PC-9 (cell line): ENCODE results near the gene INPP5A. TPM values are rescaled to one million over a fixed set of nuclear protein-coding genes. Genes with fewer than 3 reads are reported as not detected.

Experiments used
- BruUV-seq: library from RNA; stranded (reverse); fragments of 400-500 nt; replicated peaks from 2 replicates; lab custom pipeline; 2021; lab: Mats Ljungman, UMichigan
- CTCF ChIA-PET: fragments of 300-600 bp; sonication (Branson Sonifier 250); formaldehyde crosslinking; loops from one replicate; lab custom pipeline; 2022; ENCODE audit warnings: antibody characterized with exemption; lab: Charles Lee
- POLR2A ChIA-PET: fragments of 300-600 bp; sonication (Branson Sonifier 250); formaldehyde crosslinking; loops from one replicate; lab custom pipeline; 2022; ENCODE audit warnings: antibody characterized with exemption; ENCODE audit not compliant: unreplicated experiment; lab: Charles Lee
- DNase-seq, 2 experiments: peaks; one replicate each; pipeline versions ENCODE4 v3.0.0 to v3.0.0-alpha.2; 2015 to 2022; ENCODE audit warnings: mixed read lengths in 1 of 2
- H2AFZ ChIP-seq: fragments of 200-600 bp; sonication (generic); 2 replicates; pipeline ENCODE4 v1.8.1; 2017; ENCODE audit warnings: antibody characterized with exemption
- H3F3A ChIP-seq: fragments of 200-600 bp; sonication (generic); 2 replicates; pipeline ENCODE4 v1.8.1; 2017; ENCODE audit warnings: antibody characterized with exemption, mild to moderate bottlenecking, low read depth; ENCODE audit not compliant: insufficient read depth
- H3K27ac ChIP-seq: fragments of 200-600 bp; sonication (generic); 2 replicates; pipeline ENCODE4 v1.6.1; 2016; ENCODE audit warnings: mixed run types
- H3K27me3 ChIP-seq: fragments of 200-600 bp; sonication (generic); 2 replicates; pipeline ENCODE4 v1.6.1; 2016; ENCODE audit warnings: low read depth, mixed run types; ENCODE audit not compliant: insufficient read depth
- H3K36me3 ChIP-seq: fragments of 200-600 bp; sonication (generic); 2 replicates; pipeline ENCODE4 v1.6.1; 2016; ENCODE audit warnings: low read depth, mixed run types
- H3K4me1 ChIP-seq: fragments of 200-600 bp; sonication (generic); replicated peaks from 2 replicates; pipeline ENCODE4 v1.6.1; 2016; ENCODE audit warnings: mixed run types; ENCODE audit not compliant: insufficient read depth
- H3K4me2 ChIP-seq: fragments of 200-600 bp; sonication (generic); 2 replicates; pipeline ENCODE4 v1.6.1; 2017; ENCODE audit warnings: mixed run types
- H3K4me3 ChIP-seq: fragments of 200-600 bp; sonication (generic); 2 replicates; pipeline ENCODE4 v1.6.1; 2016; ENCODE audit warnings: mixed run types
- H3K79me2 ChIP-seq: fragments of 200-600 bp; sonication (generic); 2 replicates; pipeline ENCODE4 v1.6.1; 2017; ENCODE audit warnings: low read depth, mixed run types
- H3K9me2 ChIP-seq: fragments of 200-600 bp; sonication (generic); 2 replicates; pipeline ENCODE4 v1.8.1; 2017; ENCODE audit warnings: mild to moderate bottlenecking; ENCODE audit not compliant: insufficient read depth
- H3K9me3 ChIP-seq: fragments of 200-600 bp; sonication (generic); 2 replicates; pipeline ENCODE4 v1.8.1; 2016; ENCODE audit warnings: low read depth; ENCODE audit not compliant: insufficient read depth
- H4K20me1 ChIP-seq: fragments of 200-600 bp; sonication (generic); 2 replicates; pipeline ENCODE4 v1.8.1; 2017; ENCODE audit not compliant: insufficient read depth
- CTCF ChIP-seq: fragments of 200-600 bp; sonication (generic); conservative IDR thresholded peaks from 2 replicates; pipeline ENCODE4 v1.6.1; 2017; ENCODE audit warnings: mixed run types, antibody characterized with exemption, mild to moderate bottlenecking, moderate library complexity
- EZH2 ChIP-seq: fragments of 200-600 bp; sonication (generic); IDR thresholded peaks from 2 replicates; pipeline ENCODE4 v1.8.0; 2017; ENCODE audit warnings: antibody characterized with exemption, low read depth
- intact Hi-C: fragments of 100-400 bp; cut with micrococcal nuclease; formaldehyde crosslinking; loops from one replicate; pipeline ENCODE4 v1.10.0; 2022; ENCODE audit not compliant: unreplicated experiment
- total RNA-seq: library from RNA; stranded (reverse); gene quantifications from 2 replicates; pipeline ENCODE4 v1.2.3, GENCODE V29; 2021

Gene INPP5A
- total RNA-seq, 1 experiment from 2014 or later, result 18.4 TPM

GRCh38 chr10:132592790-132593383 lies 55.3 kb downstream of the INPP5A start:
- Histone ChIP-seq H2AFZ (no peak overlapping the region), H4K20me1 (no peaks in the 10 kb centered on the region), H3K9me2 (no peaks in the 10 kb centered on the region), H3K36me3 (no peaks in the 10 kb centered on the region), H3K4me2 (no peak overlapping the region), H3K27ac (no peak overlapping the region), H3K4me3 (no peak overlapping the region), H3K9me3 (no peaks in the 10 kb centered on the region), H3K79me2 (peaks cover 30% of the 10 kb centered on the region), H3F3A (peaks cover 21% of the 10 kb centered on the region), H3K27me3 (no peaks in the 10 kb centered on the region), H3K4me1 (peaks cover 26% of the 10 kb centered on the region)
- POLR2A ChIA-PET, result no interaction called here
- no peak for DNase-seq
- CTCF ChIA-PET, result no interaction called here
- no peak for TF ChIP-seq CTCF
- TF ChIP-seq EZH2, result no peak
- intact Hi-C loops, result loop anchor here (5.0 kb wide), 2 partner anchors 44 to 131 kb away; no protein-coding TSS in a partner anchor
- BruUV-seq, result no TSS peak

GRCh38 chr10:132593389-132593788 lies 55.8 kb downstream of the INPP5A start:
- Histone ChIP-seq H4K20me1 (no peaks in the 10 kb centered on the region), H3K27me3 (no peaks in the 10 kb centered on the region), H3F3A (peaks cover 21% of the 10 kb centered on the region), H2AFZ (no peak overlapping the region), H3K4me3 (no peak overlapping the region), H3K9me2 (no peaks in the 10 kb centered on the region), H3K79me2 (peaks cover 30% of the 10 kb centered on the region), H3K4me1 (peaks cover 26% of the 10 kb centered on the region), H3K9me3 (no peaks in the 10 kb centered on the region), H3K36me3 (no peaks in the 10 kb centered on the region), H3K4me2 (no peak overlapping the region), H3K27ac (no peak overlapping the region)
- intact Hi-C loops, result loop anchor here (5.0 kb wide), 2 partner anchors 44 to 131 kb away; no protein-coding TSS in a partner anchor
- DNase-seq, result no peak
- no TSS peak for BruUV-seq
- POLR2A ChIA-PET, result no interaction called here
- TF ChIP-seq EZH2 (no peak), CTCF (no peak)
- CTCF ChIA-PET, result no interaction called here

GRCh38 chr10:132593900-132594876 lies 56.6 kb downstream of the INPP5A start:
- no TSS peak for BruUV-seq
- Histone ChIP-seq H3F3A (peaks cover 21% of the 10 kb centered on the region), H3K27ac (no peak overlapping the region), H2AFZ (no peak overlapping the region), H3K4me1 (peaks cover 26% of the 10 kb centered on the region), H3K9me3 (no peaks in the 10 kb centered on the region), H3K79me2 (peaks cover 29% of the 10 kb centered on the region), H3K4me2 (no peak overlapping the region), H4K20me1 (no peaks in the 10 kb centered on the region), H3K27me3 (no peaks in the 10 kb centered on the region), H3K9me2 (no peaks in the 10 kb centered on the region), H3K4me3 (no peak overlapping the region), H3K36me3 (no peaks in the 10 kb centered on the region)
- no peak for TF ChIP-seq CTCF
- no peak for TF ChIP-seq EZH2
- CTCF ChIA-PET, result no interaction called here
- intact Hi-C loops, result loop anchor here (5.0 kb wide), 2 partner anchors 43 to 132 kb away; no protein-coding TSS in a partner anchor
- POLR2A ChIA-PET, result no interaction called here
- DNase-seq, result no peak
